Stomach (tissue), 9 donors: ENCODE measurements around the gene KCNIP2. TPM values are rescaled to one million over a fixed set of nuclear protein-coding genes. Genes with fewer than 3 reads are reported as not detected.
"Not testable (repeated sequence)": the region's sequence is repeated elsewhere in the genome, so short reads cannot be mapped to it uniquely, and the experiment has no call there.

Experiments used
- DNase-seq, 2 donors: peaks; one replicate each; pipeline versions ENCODE4 v3.0.0 to v3.0.0-alpha.2; 2013 to 2019
- H3K27ac ChIP-seq, 5 donors: fragments of 200-600 bp in 4 of 5; sonication (generic) in 4 of 5; one replicate each; pipeline ENCODE4 v1.5.1; 2013 to 2019; ENCODE audit warnings: mild to moderate bottlenecking in 1 of 5, moderate library complexity in 1 of 5
- H3K27me3 ChIP-seq, 3 donors: fragments of 200-600 bp; sonication (generic); one replicate each; pipeline ENCODE4 v1.5.1; 2017 to 2019; ENCODE audit warnings: mixed run types in 1 of 3
- H3K36me3 ChIP-seq, 4 donors: fragments of 200-600 bp; sonication (generic); 1 replicate in 3 of 4; 2 replicates in 1 of 4; pipeline ENCODE4 v1.5.1; 2016 to 2019
- H3K4me1 ChIP-seq, 4 donors: fragments of 200-600 bp; sonication (generic); one replicate each; pipeline ENCODE4 v1.5.1; 2016 to 2019
- H3K4me3 ChIP-seq, 4 donors: fragments of 200-600 bp; sonication (generic) in 3 of 4; one replicate each; pipeline ENCODE4 v1.5.1; 2016 to 2019; ENCODE audit warnings: mild to moderate bottlenecking in 1 of 4
- H3K9me3 ChIP-seq, 4 donors: fragments of 200-600 bp; sonication (generic); one replicate each; pipeline ENCODE4 v1.5.1; 2016 to 2019
- CTCF ChIP-seq, 7 experiments: fragments of 450-650 bp in 4 of 7; fragments of 200-600 bp in 3 of 7; sonication (generic) in 3 of 7; IDR thresholded peaks; one replicate each; pipeline ENCODE4 v1.5.1; 2016 to 2019; ENCODE audit warnings: antibody characterized with exemption in 7 of 7, control low read depth in 2 of 7, mild to moderate bottlenecking in 1 of 7
- EP300 ChIP-seq: sonication (generic); formaldehyde crosslinking; IDR thresholded peaks from one replicate; pipeline ENCODE4 v1.6.1; 2017; ENCODE audit warnings: antibody characterized with exemption
- POLR2A ChIP-seq, 4 donors: fragments of 450-650 bp; IDR thresholded peaks; one replicate each; pipeline ENCODE4 v1.6.1; 2016; ENCODE audit warnings: antibody characterized with exemption in 4 of 4, control low read depth in 2 of 4, mild to moderate bottlenecking in 1 of 4, moderate library complexity in 1 of 4
- POLR2AphosphoS5 ChIP-seq, 3 donors: sonication (generic); formaldehyde crosslinking; IDR thresholded peaks; one replicate each; pipeline ENCODE4 v1.6.1; 2016; ENCODE audit warnings: antibody characterized with exemption in 3 of 3
- WGBS, 5 donors: extraction: QIAGEN DNeasy Blood & Tissue Kit in 3 of 5; methylation state at CpG; one replicate each; pipeline versions ENCODE4 v1.1.5 to v1.1.7; 2013 to 2018; 5-methylcytosine and 5-hydroxymethylcytosine counted together
- intact Hi-C: fragments of 100-400 bp; cut with DNase I; formaldehyde crosslinking; loops from one replicate; pipeline ENCODE4 v1.15.1; 2023; ENCODE audit warnings: low total_unique reads
- polyA plus RNA-seq, 3 donors: library from polyadenylated mRNA; stranded (reverse); fragments of 200-250 nt; gene quantifications; one replicate each; pipeline ENCODE4 v1.2.3, GENCODE V29; 2013
- total RNA-seq, 5 donors: library from RNA; depleted of rRNA; stranded (reverse); fragments of >200 nt; gene quantifications; one replicate each; pipeline versions ENCODE4 v1.1.0 to v1.2.3, GENCODE V29; 2014 to 2016
- donor health status: healthy with polysubstance abuse.
- donor health status: Bipolar disorder and iron deficiency.
- donor health status: healthy.

KCNIP2 gene
- total and polyA plus RNA-seq, 8 donors, result 0.62 to 5.7 (median 1.3) TPM; not detected in 3

- no peaks in the 10 kb centered on the region for H3K27me3 ChIP-seq
- H3K9me3 ChIP-seq, result no peaks in the 10 kb centered on the region
- H3K27ac ChIP-seq, result no peak overlapping the region
- DNase-seq, result no peak
- peaks cover 93 to 100% (median 100%) of the 10 kb centered on the region in 4 donors for H3K36me3 ChIP-seq
- intact Hi-C loops, result no loop called here
- TF ChIP-seq POLR2AphosphoS5 (IDR thresholded peaks at IDR 0.05), result no peak
- no peak for TF ChIP-seq CTCF (IDR thresholded peaks at IDR 0.05)
- no peak for TF ChIP-seq POLR2A (IDR thresholded peaks at IDR 0.05)
- no peak for TF ChIP-seq EP300
- WGBS, 5 donors, result 96 to 98% (median 97%) methylated on average over 12 of the region's 12 CpGs
- H3K4me3 ChIP-seq, result no peak overlapping the region
- peaks cover 0 to 15% (median 0%) of the 10 kb centered on the region in 4 donors for H3K4me1 ChIP-seq
Observed at GRCh38 chr10:101793526-101793925, 50.1 kb downstream of the KCNIP2 start.

GRCh38 chr10:101789686-101790085 lies 53.9 kb downstream of the KCNIP2 start:
- Histone ChIP-seq H3K9me3 (no peaks in the 10 kb centered on the region), H3K27ac (no peak overlapping the region), H3K36me3 (peaks cover 83 to 100% (median 100%) of the 10 kb centered on the region in 4 donors), H3K27me3 (no peaks in the 10 kb centered on the region), H3K4me1 (peaks cover 0 to 6% (median 3%) of the 10 kb centered on the region in 4 donors), H3K4me3 (no peak overlapping the region)
- DNase-seq, result no peak
- no peak for TF ChIP-seq EP300
- no peak for TF ChIP-seq POLR2AphosphoS5 (IDR thresholded peaks at IDR 0.05)
- TF ChIP-seq CTCF (IDR thresholded peaks at IDR 0.05), result no peak
- TF ChIP-seq POLR2A (IDR thresholded peaks at IDR 0.05), result no peak
- intact Hi-C loops, result no loop called here
- WGBS, 5 donors, result 91 to 96% (median 95%) methylated on average over 7 of the region's 7 CpGs

GRCh38 chr10:101789231-101789630 lies 54.4 kb downstream of the KCNIP2 start:
- WGBS, 5 donors, result 85 to 94% (median 93%) methylated on average over 9 of the region's 9 CpGs
- H3K27me3 ChIP-seq, intact Hi-C loops, DNase-seq, H3K27ac ChIP-seq, H3K4me3 ChIP-seq, H3K9me3 ChIP-seq: not testable (repeated sequence)
- Histone ChIP-seq H3K36me3 (peaks cover 79 to 100% (median 100%) of the 10 kb centered on the region in 4 donors), H3K4me1 (peaks cover under 1 to 11% (median 5%) of the 10 kb centered on the region in 4 donors)

GRCh38 chr10:101785801-101786200 lies 57.8 kb downstream of the KCNIP2 start:
- TF ChIP-seq POLR2A (IDR thresholded peaks at IDR 0.05), result no peak
- no peak for TF ChIP-seq POLR2AphosphoS5 (IDR thresholded peaks at IDR 0.05)
- no peak for TF ChIP-seq CTCF (IDR thresholded peaks at IDR 0.05)
- no peak for TF ChIP-seq EP300
- H3K36me3 ChIP-seq, result peaks cover 47 to 69% (median 67%) of the 10 kb centered on the region in 4 donors

GRCh38 chr10:101784558-101784957 lies 59.0 kb downstream of the KCNIP2 start:
- H3K27me3 ChIP-seq, result peaks cover 0 to 3% (median 2%) of the 10 kb centered on the region in 3 donors
- H3K36me3 ChIP-seq, result peaks cover 36 to 56% (median 54%) of the 10 kb centered on the region in 4 donors
- H3K4me1 ChIP-seq, result peaks cover 29 to 57% (median 48%) of the 10 kb centered on the region in 4 donors
- H3K4me3 ChIP-seq, result no peak overlapping the region
- no peak overlapping the region for H3K27ac ChIP-seq
- no peak for DNase-seq
- TF ChIP-seq POLR2A (IDR thresholded peaks at IDR 0.05), result no peak
- no peaks in the 10 kb centered on the region for H3K9me3 ChIP-seq
- 78 to 90% (median 89%) methylated on average over 2 of the region's 2 CpGs for WGBS, 5 donors
- intact Hi-C loops, result loop anchor here (5.0 kb wide), 1 partner anchor 182 kb away; no protein-coding TSS in a partner anchor

More at GRCh38 chr10:101785801-101786200, 57.8 kb downstream of the KCNIP2 start:
- intact Hi-C loops, result no loop called here
- no peak overlapping the region for H3K27ac ChIP-seq
- no peaks in the 10 kb centered on the region for H3K27me3 ChIP-seq
- peaks cover 20 to 44% (median 36%) of the 10 kb centered on the region in 4 donors for H3K4me1 ChIP-seq
- DNase-seq, result no peak
- no peak overlapping the region for H3K4me3 ChIP-seq
- WGBS, 5 donors, result 82 to 87% (median 85%) methylated on average over 2 of the region's 2 CpGs
- H3K9me3 ChIP-seq, result no peaks in the 10 kb centered on the region
